K562 (cell line): ENCODE data around the gene TDRD3.

Experiments used
- ARID3B ChIP-seq: fragments of 250-450 bp; sonication (Bioruptor Pico); IDR thresholded peaks from 2 replicates; pipeline ENCODE4 v1.4.0; 2020; ENCODE audit warnings: borderline replicate concordance
- FOXP1 ChIP-seq: sonication (generic); formaldehyde crosslinking; IDR thresholded peaks from 2 replicates; pipeline ENCODE4 v1.8.0; 2022; ENCODE audit warnings: mild to moderate bottlenecking, missing genetic modification reagents
- HMG20B ChIP-seq: fragments of 250-450 bp; sonication (Bioruptor Pico); IDR thresholded peaks from 2 replicates; pipeline ENCODE4 v1.5.0; 2021; ENCODE audit warnings: mild to moderate bottlenecking
- MAFK ChIP-seq: IDR thresholded peaks from 2 replicates; pipeline ENCODE4 v1.6.1; 2011; ENCODE audit warnings: low read length, improper control_type of control experiment
- NBN ChIP-seq: fragments of 450-650 bp; IDR thresholded peaks from 2 replicates; pipeline ENCODE4 v1.6.1; 2016; ENCODE audit warnings: low read depth, mild to moderate bottlenecking
- POLR2A ChIP-seq: fragments of 450-650 bp; conservative IDR thresholded peaks from 2 replicates; pipeline ENCODE4 v1.6.1; 2016
- RCOR1 ChIP-seq, 2 experiments: IDR thresholded peaks; 2 replicates each; pipeline ENCODE4 v1.6.1; 2012; ENCODE audit warnings: low read depth in 2 of 2, low read length in 2 of 2, borderline replicate concordance in 1 of 2, improper control_type of control experiment in 1 of 2
- TAF15 ChIP-seq: fragments of 200-400 bp; formaldehyde crosslinking; IDR thresholded peaks from 2 replicates; pipeline ENCODE4 v1.6.1; 2017; ENCODE audit warnings: mild to moderate bottlenecking, low read depth, low read length, moderate library complexity
- YY1 ChIP-seq, 3 experiments: IDR thresholded peaks; 2 replicates each; pipeline ENCODE4 v1.6.1; 2011; ENCODE audit warnings: low read length in 2 of 3, mild to moderate bottlenecking in 2 of 3, moderate library complexity in 2 of 3, borderline replicate concordance in 1 of 3, control low read depth in 1 of 3, low read depth in 1 of 3; ENCODE audit not compliant: insufficient read depth in 3 of 3, insufficient replicate concordance in 2 of 3, control insufficient read depth in 1 of 3, insufficient read length in 1 of 3; ENCODE audit errors: extremely low read depth in 1 of 3
- ZNF324 ChIP-seq: fragments of 250-450 bp; sonication (Bioruptor Pico); IDR thresholded peaks from 2 replicates; pipeline ENCODE4 v1.4.0; 2020; ENCODE audit warnings: mild to moderate bottlenecking
- TF ChIP-seq, protein P1 (sequence below), 3 experiments: IDR thresholded peaks in 2 of 3; conservative IDR thresholded peaks in 1 of 3; 2 replicates each; pipeline ENCODE4 v1.5.1; 2011 to 2012; ENCODE audit warnings: low read length in 3 of 3, mild to moderate bottlenecking in 3 of 3, control low read depth in 2 of 3, improper control_type of control experiment in 1 of 3, inconsistent platforms in 1 of 3, low read depth in 1 of 3, mixed read lengths in 1 of 3, moderate library complexity in 1 of 3; ENCODE audit not compliant: insufficient read depth in 2 of 3

- TF ChIP-seq, protein P1, sequence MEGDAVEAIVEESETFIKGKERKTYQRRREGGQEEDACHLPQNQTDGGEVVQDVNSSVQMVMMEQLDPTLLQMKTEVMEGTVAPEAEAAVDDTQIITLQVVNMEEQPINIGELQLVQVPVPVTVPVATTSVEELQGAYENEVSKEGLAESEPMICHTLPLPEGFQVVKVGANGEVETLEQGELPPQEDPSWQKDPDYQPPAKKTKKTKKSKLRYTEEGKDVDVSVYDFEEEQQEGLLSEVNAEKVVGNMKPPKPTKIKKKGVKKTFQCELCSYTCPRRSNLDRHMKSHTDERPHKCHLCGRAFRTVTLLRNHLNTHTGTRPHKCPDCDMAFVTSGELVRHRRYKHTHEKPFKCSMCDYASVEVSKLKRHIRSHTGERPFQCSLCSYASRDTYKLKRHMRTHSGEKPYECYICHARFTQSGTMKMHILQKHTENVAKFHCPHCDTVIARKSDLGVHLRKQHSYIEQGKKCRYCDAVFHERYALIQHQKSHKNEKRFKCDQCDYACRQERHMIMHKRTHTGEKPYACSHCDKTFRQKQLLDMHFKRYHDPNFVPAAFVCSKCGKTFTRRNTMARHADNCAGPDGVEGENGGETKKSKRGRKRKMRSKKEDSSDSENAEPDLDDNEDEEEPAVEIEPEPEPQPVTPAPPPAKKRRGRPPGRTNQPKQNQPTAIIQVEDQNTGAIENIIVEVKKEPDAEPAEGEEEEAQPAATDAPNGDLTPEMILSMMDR (IDR thresholded peaks at IDR 0.05 in 2 of 3, conservative IDR thresholded peaks at IDR 0.05 in 1 of 3; ENCODE audit: insufficient read depth in 2 of 3, low read depth in 1 of 3, low read length in 3 of 3) = no peak
- no peak for TF ChIP-seq TAF15
- TF ChIP-seq FOXP1 (CRISPR knock-in tag) = no peak
- TF ChIP-seq RCOR1 (IDR thresholded peaks at IDR 0.05; ENCODE audit: borderline replicate concordance in 1 of 2, low read depth in 2 of 2, low read length in 2 of 2) = no peak
- no peak for TF ChIP-seq MAFK
- TF ChIP-seq ZNF324 (CRISPR knock-in tag) = no peak
- no peak for TF ChIP-seq HMG20B (CRISPR knock-in tag)
- no peak for TF ChIP-seq NBN
- no peak for TF ChIP-seq YY1 (IDR thresholded peaks at IDR 0.05; ENCODE audit: borderline replicate concordance in 1 of 3, control insufficient read depth in 1 of 3, extremely low read depth in 1 of 3, insufficient read depth in 3 of 3, insufficient read length in 1 of 3, insufficient replicate concordance in 2 of 3, low read depth in 1 of 3, low read length in 2 of 3)
- TF ChIP-seq POLR2A = no peak
- TF ChIP-seq ARID3B (CRISPR knock-in tag) = no peak
Observed at GRCh38 chr13:60356970-60357369, 40.0 kb upstream of the TDRD3 start.
